ENCODE results near the gene FER. TPM values are rescaled to one million over a fixed set of nuclear protein-coding genes. Genes with fewer than 3 reads are reported as not detected.

The FER gene
- total RNA-seq, 1 experiment from 2014 or later = 18.0 TPM

DNA sequence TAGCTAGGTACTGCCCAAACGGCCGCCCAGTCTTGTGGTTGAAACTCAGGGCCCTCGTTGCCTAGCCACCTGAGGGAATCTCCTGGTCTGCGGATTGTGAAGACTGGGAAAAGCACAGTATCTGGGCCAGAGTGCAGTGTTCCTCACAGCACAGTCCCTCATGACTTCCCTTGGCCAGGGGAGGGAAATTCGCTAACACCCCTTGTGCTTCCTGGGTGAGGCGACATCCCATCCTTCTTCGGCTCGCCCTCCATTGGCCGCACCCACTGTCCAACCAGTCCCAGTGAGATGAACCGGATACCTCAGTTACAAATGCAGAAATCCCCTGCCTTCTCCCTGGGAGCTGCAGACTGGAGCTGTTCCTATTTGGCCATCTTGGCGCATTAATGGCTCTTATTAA, 250.5 kb downstream of the FER start:
- no peaks in the 10 kb centered on the region for H4K20me1 ChIP-seq (ENCODE audit: control insufficient read depth, insufficient read depth, insufficient read length)
- Mint-ChIP-seq H3K36me3 (ENCODE audit: insufficient read depth in 1 of 3, low read depth in 3 of 3) (peaks cover 19 to 39% (median 24%) of the 10 kb centered on the region in 3 experiments), H3K27ac (peak overlapping the region in 1 of 3 experiments; percentile 85; a peak in 1 of 7 replicates), H3K4me1 (peaks cover 0 to 3% of the 10 kb centered on the region in 2 experiments; a peak in 2 of 4 replicates), H3K27me3 (ENCODE audit: low read depth) (no peaks in the 10 kb centered on the region), H3K4me3 (no peak overlapping the region), H3K9me3 (peaks cover 26 to 34% of the 10 kb centered on the region in 2 experiments)
- H2BK12ac ChIP-seq (ENCODE audit: insufficient read length, low read depth, low read length) = no peak overlapping the region
- TF ChIP-seq CTCF (conservative IDR thresholded peaks at IDR 0.05) = no peak
- no peak overlapping the region for H4K5ac ChIP-seq (ENCODE audit: insufficient read length, low read depth, low read length)
- no peak overlapping the region for H3K9ac ChIP-seq (ENCODE audit: extremely low read depth, insufficient read length, low read length)
- H2BK15ac ChIP-seq (ENCODE audit: low read depth, low read length) = no peak overlapping the region
- H3K4me1 ChIP-seq (ENCODE audit: insufficient read depth, low read length) = no peaks in the 10 kb centered on the region
- H2BK20ac ChIP-seq (ENCODE audit: low read depth, low read length, poor library complexity, severe bottlenecking) = no peak overlapping the region
- no peak overlapping the region for H3K4ac ChIP-seq (ENCODE audit: low read depth, low read length)
- no peak for DNase-seq
- no peaks in the 10 kb centered on the region for H3K79me2 ChIP-seq (ENCODE audit: insufficient read depth, low read length)
- H2AFZ ChIP-seq (ENCODE audit: low read length) = no peak overlapping the region
- no peak overlapping the region for H3K56ac ChIP-seq (ENCODE audit: insufficient read length, low read depth, low read length)
- no peaks in the 10 kb centered on the region for H3K79me1 ChIP-seq (ENCODE audit: insufficient read depth, low read depth, low read length, poor library complexity, severe bottlenecking)
- WGBS (ENCODE audit: extremely low coverage, insufficient read length, low lambda C conversion rate) = no CpG with 5 or more reads among the region's 11 CpGs
- H3K18ac ChIP-seq (ENCODE audit: insufficient read length, low read depth, low read length) = no peak overlapping the region
- no peaks in the 10 kb centered on the region for H3K9me3 ChIP-seq (ENCODE audit: control insufficient read depth, low read depth, low read length)
- no peak overlapping the region for H3K23ac ChIP-seq (ENCODE audit: insufficient read length, low read depth, low read length)
- H3K27me3 ChIP-seq (ENCODE audit: insufficient read depth, low read length) = no peaks in the 10 kb centered on the region
- no peak overlapping the region for H2BK5ac ChIP-seq (ENCODE audit: insufficient read length, low read length)
- H3K4me2 ChIP-seq (ENCODE audit: insufficient read depth, insufficient read length, low read length) = no peak overlapping the region
- H3K27ac ChIP-seq (ENCODE audit: insufficient read length, low read depth, low read length) = no peak overlapping the region
- no peak overlapping the region for H4K91ac ChIP-seq (ENCODE audit: insufficient read length, low read depth, low read length)
- H4K8ac ChIP-seq (replicated peaks; ENCODE audit: insufficient read length, low read depth, low read length) = no peak overlapping the region
- H3K14ac ChIP-seq (ENCODE audit: insufficient read depth, low read length) = no peak overlapping the region
- no peak overlapping the region for H2AK5ac ChIP-seq (ENCODE audit: insufficient read length, low read length)
- H2BK120ac ChIP-seq (ENCODE audit: low read depth, low read length, poor library complexity, severe bottlenecking) = no peak overlapping the region
- no peak overlapping the region for H3T11ph ChIP-seq (ENCODE audit: low read length)
- H3K23me2 ChIP-seq (ENCODE audit: insufficient read length, low read depth, low read length, poor library complexity, severe bottlenecking) = no peaks in the 10 kb centered on the region
